HepG2 (cell line): ENCODE data around the gene CARD19.

ENCODE experiments used
- ATF1 ChIP-seq: IDR thresholded peaks from 2 replicates; pipeline ENCODE4 v1.6.1; 2016; ENCODE audit warnings: mild to moderate bottlenecking, control low read depth
- BHLHE40 ChIP-seq: IDR thresholded peaks from 2 replicates; pipeline ENCODE4 v1.6.1; 2011; ENCODE audit warnings: low read length, improper control_type of control experiment
- CEBPB ChIP-seq: IDR thresholded peaks from 2 replicates; pipeline ENCODE4 v1.6.1; 2011; ENCODE audit warnings: low read depth, low read length, improper control_type of control experiment, borderline replicate concordance
- CREB1 ChIP-seq, 2 experiments: fragments of 450-650 bp in 1 of 2; IDR thresholded peaks; 2 replicates each; pipeline ENCODE4 v1.6.1; 2016 to 2017; ENCODE audit warnings: control low read depth in 1 of 2, mild to moderate bottlenecking in 1 of 2, missing compliant biosample characterization in 1 of 2, missing genetic modification characterization in 1 of 2
- CTCF ChIP-seq: sonication (generic); formaldehyde crosslinking; IDR thresholded peaks from 2 replicates; pipeline ENCODE4 v1.5.0; 2020; ENCODE audit warnings: mild to moderate bottlenecking, missing genetic modification reagents, moderate library complexity
- EZH2 ChIP-seq: conservative IDR thresholded peaks from 2 replicates; pipeline ENCODE4 v1.6.1; 2012; ENCODE audit warnings: mild to moderate bottlenecking, low read depth, low read length, moderate library complexity
- JUN ChIP-seq: sonication (generic); formaldehyde crosslinking; IDR thresholded peaks from 2 replicates; pipeline ENCODE4 v1.4.0; 2020; ENCODE audit warnings: mild to moderate bottlenecking, missing genetic modification reagents
- KDM1A ChIP-seq: IDR thresholded peaks from 2 replicates; pipeline ENCODE4 v1.6.1; 2016; ENCODE audit warnings: missing compliant biosample characterization
- MXI1 ChIP-seq: IDR thresholded peaks from 3 replicates; pipeline ENCODE4 v1.6.1; 2012; ENCODE audit warnings: low read depth, low read length, inconsistent platforms, borderline replicate concordance
- POLR2A ChIP-seq, 2 experiments: IDR thresholded peaks; 2 replicates each; pipeline ENCODE4 v1.6.1; 2011; ENCODE audit warnings: low read depth in 2 of 2, low read length in 2 of 2, mild to moderate bottlenecking in 1 of 2, moderate library complexity in 1 of 2; ENCODE audit not compliant: insufficient read depth in 1 of 2
- POLR2AphosphoS5 ChIP-seq: IDR thresholded peaks from 2 replicates; pipeline ENCODE4 v1.6.1; 2012; ENCODE audit warnings: low read depth, low read length
- TARDBP ChIP-seq: sonication (generic); formaldehyde crosslinking; IDR thresholded peaks from 2 replicates; pipeline ENCODE4 v1.8.0; 2022; ENCODE audit warnings: mild to moderate bottlenecking, missing genetic modification reagents
- TCF7L2 ChIP-seq: IDR thresholded peaks from 2 replicates; pipeline ENCODE4 v1.6.1; 2011; ENCODE audit warnings: mild to moderate bottlenecking, low read depth, low read length, moderate library complexity
- ZNF564 ChIP-seq: sonication (generic); formaldehyde crosslinking; IDR thresholded peaks from 2 replicates; pipeline ENCODE4 v1.8.1; 2023; ENCODE audit warnings: mild to moderate bottlenecking, missing genetic modification reagents

GRCh38 chr9:93097511-93098201 is 1.6 kb downstream of the CARD19 start:
- TF ChIP-seq KDM1A (CRISPR knock-in tag) (no peak), TCF7L2 (no peak), EZH2 (no peak), CEBPB (no peak), CTCF (CRISPR knock-in tag) (no peak), TARDBP (CRISPR knock-in tag) (no peak), ZNF564 (no peak), BHLHE40 (no peak), POLR2A (IDR thresholded peaks at IDR 0.05; ENCODE audit: insufficient read depth in 1 of 2, low read depth in 2 of 2, low read length in 2 of 2) (no peak), JUN (CRISPR knock-in tag) (no peak), ATF1 (CRISPR knock-in tag) (no peak), POLR2AphosphoS5 (no peak), CREB1 (IDR thresholded peaks at IDR 0.05) (no peak), CREB1 (CRISPR knock-in tag; IDR thresholded peaks at IDR 0.05) (no peak), MXI1 (no peak)
